GM19324 (cell line): Measurements from ENCODE around the gene RASGRP1.
A peak's percentile ranks its signal among the peaks of the same experiment; 100 is the strongest.

Experiments
- ATAC-seq: cut with Tn5 transposase; IDR thresholded peaks from one replicate; pipeline ENCODE4 v1.9.1; 2021; ENCODE audit warnings: mild to moderate bottlenecking, moderate library complexity; ENCODE audit not compliant: unreplicated experiment, low FRiP score

Gene RASGRP1

GRCh38 chr15:38576837-38577236 lies 12.2 kb upstream of the RASGRP1 start:
- no peak for ATAC-seq

GRCh38 chr15:38576261-38576660 lies 11.6 kb upstream of the RASGRP1 start:
- no peak for ATAC-seq

GRCh38 chr15:38565287-38565670 lies 665 bp upstream of the RASGRP1 start:
- ATAC-seq, result no peak

- ATAC-seq, result peak; percentile 71
Measured at GRCh38 chr15:38563723-38564519, 693 bp downstream of the RASGRP1 start.

GRCh38 chr15:38562278-38562677 lies 2.3 kb downstream of the RASGRP1 start:
- no peak for ATAC-seq

GRCh38 chr15:38560456-38560926 lies 4.1 kb downstream of the RASGRP1 start:
- no peak for ATAC-seq

- no peak for ATAC-seq
Measured at GRCh38 chr15:38559636-38560307, 4.8 kb downstream of the RASGRP1 start.

- no peak for ATAC-seq
Measured at GRCh38 chr15:38559131-38559530, 5.5 kb downstream of the RASGRP1 start.

- peak; percentile 23 for ATAC-seq
Measured at GRCh38 chr15:38558372-38559059, 6.1 kb downstream of the RASGRP1 start.

GRCh38 chr15:38557921-38558320 lies 6.7 kb downstream of the RASGRP1 start:
- no peak for ATAC-seq

GRCh38 chr15:38555686-38556334 lies 8.8 kb downstream of the RASGRP1 start:
- no peak for ATAC-seq

GRCh38 chr15:38554354-38554753 lies 10.3 kb downstream of the RASGRP1 start:
- no peak for ATAC-seq

GRCh38 chr15:38553071-38553470 lies 11.5 kb downstream of the RASGRP1 start:
- no peak for ATAC-seq

- no peak for ATAC-seq
Measured at GRCh38 chr15:38551720-38552648, 12.6 kb downstream of the RASGRP1 start.

- no peak for ATAC-seq
Measured at GRCh38 chr15:38549222-38549621, 15.4 kb downstream of the RASGRP1 start.

- no peak for ATAC-seq
Measured at GRCh38 chr15:38547255-38547997, 17.2 kb downstream of the RASGRP1 start.

GRCh38 chr15:38545179-38545578 lies 19.4 kb downstream of the RASGRP1 start:
- no peak for ATAC-seq

GRCh38 chr15:38541026-38541425 lies 23.6 kb downstream of the RASGRP1 start:
- no peak for ATAC-seq

- no peak for ATAC-seq
Measured at GRCh38 chr15:38540510-38540909, 24.1 kb downstream of the RASGRP1 start.
